Caco-2 (cell line): ENCODE measurements around the gene RNFT2. TPM values are rescaled to one million over a fixed set of nuclear protein-coding genes. Genes with fewer than 3 reads are reported as not detected.
A peak's percentile ranks its signal among the peaks of the same experiment; 100 is the strongest.
"Not testable (repeated sequence)": the region's sequence is repeated elsewhere in the genome, so short reads cannot be mapped to it uniquely, and the experiment has no call there.

Experiments
- BruUV-seq: library from RNA; stranded (reverse); fragments of 400-500 nt; replicated peaks from 2 replicates; lab custom pipeline; 2021; lab: Mats Ljungman, UMichigan
- CTCF ChIA-PET: fragments of 300-600 bp; sonication (Branson Sonifier 250); formaldehyde crosslinking; loops from one replicate; lab custom pipeline; 2022; ENCODE audit warnings: antibody characterized with exemption; lab: Charles Lee
- POLR2A ChIA-PET: fragments of 300-600 bp; sonication (Branson Sonifier 250); formaldehyde crosslinking; loops from one replicate; lab custom pipeline; 2022; ENCODE audit warnings: antibody characterized with exemption; lab: Charles Lee
- DNase-seq, 2 experiments: peaks; one replicate each; pipeline versions ENCODE4 v3.0.0 to v3.0.0-alpha.2; 2020 to 2022
- H3K27me3 ChIP-seq: replicated peaks from 2 replicates; pipeline ENCODE4 v1.6.0; 2011; ENCODE audit warnings: low read length; ENCODE audit not compliant: control insufficient read depth, insufficient read depth
- H3K36me3 ChIP-seq: 2 replicates; pipeline ENCODE4 v1.5.1; 2011; ENCODE audit warnings: low read length; ENCODE audit not compliant: control insufficient read depth, insufficient read depth
- H3K4me1 ChIP-seq: fragments of 250-450 bp; sonication (Bioruptor Pico); 2 replicates; pipeline ENCODE4 v1.5.1; 2020; ENCODE audit warnings: mild to moderate bottlenecking
- H3K4me3 ChIP-seq: 2 replicates; pipeline ENCODE4 v1.5.1; 2011; ENCODE audit warnings: low read depth, mild to moderate bottlenecking, control low read depth, low read length
- H3K9me3 ChIP-seq: fragments of 250-450 bp; sonication (Bioruptor Pico); 2 replicates; pipeline ENCODE4 v1.5.1; 2020; ENCODE audit warnings: mild to moderate bottlenecking, moderate library complexity
- H3K27ac Mint-ChIP-seq: one replicate; pipeline ENCODE4 v1.8.0; 2022; ENCODE audit warnings: mixed read lengths; ENCODE audit not compliant: unreplicated experiment
- H3K27me3 Mint-ChIP-seq: one replicate; pipeline ENCODE4 v1.8.0; 2022; ENCODE audit warnings: mixed read lengths; ENCODE audit not compliant: insufficient read depth, unreplicated experiment
- H3K36me3 Mint-ChIP-seq: one replicate; pipeline ENCODE4 v1.8.0; 2022; ENCODE audit warnings: mild to moderate bottlenecking, mixed read lengths; ENCODE audit not compliant: insufficient read depth, unreplicated experiment
- H3K4me1 Mint-ChIP-seq: one replicate; pipeline ENCODE4 v1.8.0; 2022; ENCODE audit warnings: low read depth, mixed read lengths; ENCODE audit not compliant: unreplicated experiment
- H3K4me3 Mint-ChIP-seq: one replicate; pipeline ENCODE4 v1.8.0; 2022; ENCODE audit warnings: mild to moderate bottlenecking, moderate library complexity, mixed read lengths; ENCODE audit not compliant: unreplicated experiment
- H3K9me3 Mint-ChIP-seq: one replicate; pipeline ENCODE4 v1.8.0; 2022; ENCODE audit warnings: mixed read lengths; ENCODE audit not compliant: unreplicated experiment
- CTCF ChIP-seq, 2 experiments: fragments of 200-600 bp in 1 of 2; IDR thresholded peaks; 1 replicate in 1 of 2; 2 replicates in 1 of 2; pipeline versions ENCODE4 v1.5.1 to v1.8.0; 2011 to 2022; ENCODE audit warnings: antibody characterized with exemption in 1 of 2, control low read depth in 1 of 2, inconsistent platforms in 1 of 2, low read depth in 1 of 2, low read length in 1 of 2, mild to moderate bottlenecking in 1 of 2, moderate library complexity in 1 of 2; ENCODE audit not compliant: insufficient read depth in 1 of 2, severe bottlenecking in 1 of 2, unreplicated experiment in 1 of 2
- intact Hi-C: fragments of 100-400 bp; cut with micrococcal nuclease; formaldehyde crosslinking; loops from one replicate; pipeline ENCODE4 v1.10.0; 2022; ENCODE audit not compliant: unreplicated experiment
- total RNA-seq: library from RNA; stranded (reverse); gene quantifications from 2 replicates; pipeline ENCODE4 v1.2.3, GENCODE V29; 2022

Gene RNFT2
- total RNA-seq, 1 experiment from 2014 or later: 11.6 TPM

DNA sequence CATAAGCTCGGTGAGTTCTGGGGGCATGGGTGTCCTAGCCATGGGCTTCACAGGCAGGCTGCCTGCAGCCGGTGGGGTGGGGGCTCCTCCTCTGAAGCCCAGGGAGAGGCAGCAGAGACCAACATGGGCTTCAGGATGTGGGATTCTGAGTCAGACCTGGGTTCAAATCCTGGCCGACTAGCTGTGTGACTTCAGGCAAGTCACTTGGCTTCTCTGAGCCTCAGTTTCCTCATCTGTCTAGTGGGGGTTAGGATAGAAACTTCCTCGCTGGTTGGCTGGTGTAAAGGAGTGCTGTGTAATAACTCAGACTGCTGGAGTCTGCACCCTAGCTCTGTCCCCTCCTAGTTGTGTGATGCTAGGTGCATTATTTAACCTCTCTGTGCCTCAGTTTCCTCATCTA lies 12.2 kb downstream of the RNFT2 start:
- intact Hi-C loops: no loop called here
- ChIA-PET POLR2A (no interaction called here), CTCF (no interaction called here)
- H3K9me3 ChIP-seq: no peaks in the 10 kb centered on the region
- TF ChIP-seq CTCF (IDR thresholded peaks at IDR 0.05; ENCODE audit: insufficient read depth in 1 of 2, low read depth in 1 of 2, low read length in 1 of 2, severe bottlenecking in 1 of 2, unreplicated experiment in 1 of 2): no peak
- no peak overlapping the region for H3K4me3 ChIP-seq
- no peak overlapping the region for H3K27ac Mint-ChIP-seq
- H3K27me3 Mint-ChIP-seq: no peaks in the 10 kb centered on the region
- no peaks in the 10 kb centered on the region for H3K4me1 ChIP-seq
- DNase-seq: no peak
- H3K36me3 Mint-ChIP-seq: peaks cover under 1% of the 10 kb centered on the region
- no peaks in the 10 kb centered on the region for H3K4me1 Mint-ChIP-seq
- H3K4me3 Mint-ChIP-seq: no peak overlapping the region
- no TSS peak for BruUV-seq
- H3K36me3 ChIP-seq: no peaks in the 10 kb centered on the region
- no peaks in the 10 kb centered on the region for H3K9me3 Mint-ChIP-seq
- no peaks in the 10 kb centered on the region for H3K27me3 ChIP-seq

DNA sequence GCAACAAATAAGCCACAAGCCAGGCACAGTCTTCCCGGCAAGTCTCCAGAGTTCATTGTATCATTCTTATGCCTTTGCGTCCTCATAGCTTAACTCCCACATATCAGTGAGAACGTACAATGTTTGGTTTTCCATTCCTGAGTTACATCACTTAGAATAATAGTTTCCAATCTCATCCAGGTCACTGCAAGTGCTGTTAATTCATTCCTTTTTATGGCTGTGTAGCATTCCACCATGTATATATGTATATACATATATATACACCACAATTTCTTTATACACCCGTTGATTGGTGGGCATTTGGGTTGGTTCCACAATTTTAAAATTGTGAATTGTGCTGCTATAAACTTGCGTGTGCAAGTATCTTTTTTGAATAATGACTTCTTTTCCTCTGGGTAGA lies 16.0 kb downstream of the RNFT2 start:
- H3K27ac Mint-ChIP-seq, H3K36me3 ChIP-seq, H3K4me1 Mint-ChIP-seq, CTCF ChIA-PET, POLR2A ChIA-PET, BruUV-seq, H3K9me3 Mint-ChIP-seq, H3K4me1 ChIP-seq, DNase-seq, H3K36me3 Mint-ChIP-seq, H3K4me3 ChIP-seq, H3K27me3 Mint-ChIP-seq, H3K4me3 Mint-ChIP-seq, H3K9me3 ChIP-seq, intact Hi-C loops, H3K27me3 ChIP-seq: not testable (repeated sequence)

GRCh38 chr12:116754783-116755182 lies 16.7 kb downstream of the RNFT2 start:
- CTCF ChIA-PET, intact Hi-C loops, H3K27ac Mint-ChIP-seq, H3K4me3 Mint-ChIP-seq, H3K36me3 Mint-ChIP-seq, H3K9me3 ChIP-seq, H3K9me3 Mint-ChIP-seq, BruUV-seq, H3K4me1 Mint-ChIP-seq, H3K36me3 ChIP-seq, H3K4me3 ChIP-seq, H3K27me3 ChIP-seq, H3K27me3 Mint-ChIP-seq, H3K4me1 ChIP-seq, POLR2A ChIA-PET, DNase-seq: not testable (repeated sequence)

GRCh38 chr12:116759783-116760621 lies 21.9 kb downstream of the RNFT2 start:
- ChIA-PET POLR2A (no interaction called here), CTCF (no interaction called here)
- no TSS peak for BruUV-seq
- no peaks in the 10 kb centered on the region for H3K4me1 Mint-ChIP-seq
- Histone ChIP-seq H3K27me3 (no peaks in the 10 kb centered on the region), H3K9me3 (no peaks in the 10 kb centered on the region), H3K36me3 (no peaks in the 10 kb centered on the region), H3K4me1 (no peaks in the 10 kb centered on the region), H3K4me3 (no peak overlapping the region)
- H3K9me3 Mint-ChIP-seq: no peaks in the 10 kb centered on the region
- H3K27ac Mint-ChIP-seq: peak overlapping the region; percentile 25
- peaks cover 5% of the 10 kb centered on the region for H3K36me3 Mint-ChIP-seq
- H3K27me3 Mint-ChIP-seq: no peaks in the 10 kb centered on the region
- no peak overlapping the region for H3K4me3 Mint-ChIP-seq
- DNase-seq: peak in 1 of 2 experiments; percentile 17
- TF ChIP-seq CTCF (IDR thresholded peaks at IDR 0.05; ENCODE audit: insufficient read depth in 1 of 2, low read depth in 1 of 2, low read length in 1 of 2, severe bottlenecking in 1 of 2, unreplicated experiment in 1 of 2): no peak
- intact Hi-C loops: no loop called here
